GM19324 (cell line): Measurements from ENCODE around the gene TOX2.

Experiments used
- ATAC-seq: cut with Tn5 transposase; IDR thresholded peaks from one replicate; pipeline ENCODE4 v1.9.1; 2021; ENCODE audit warnings: mild to moderate bottlenecking, moderate library complexity; ENCODE audit not compliant: unreplicated experiment, low FRiP score

The TOX2 gene

DNA sequence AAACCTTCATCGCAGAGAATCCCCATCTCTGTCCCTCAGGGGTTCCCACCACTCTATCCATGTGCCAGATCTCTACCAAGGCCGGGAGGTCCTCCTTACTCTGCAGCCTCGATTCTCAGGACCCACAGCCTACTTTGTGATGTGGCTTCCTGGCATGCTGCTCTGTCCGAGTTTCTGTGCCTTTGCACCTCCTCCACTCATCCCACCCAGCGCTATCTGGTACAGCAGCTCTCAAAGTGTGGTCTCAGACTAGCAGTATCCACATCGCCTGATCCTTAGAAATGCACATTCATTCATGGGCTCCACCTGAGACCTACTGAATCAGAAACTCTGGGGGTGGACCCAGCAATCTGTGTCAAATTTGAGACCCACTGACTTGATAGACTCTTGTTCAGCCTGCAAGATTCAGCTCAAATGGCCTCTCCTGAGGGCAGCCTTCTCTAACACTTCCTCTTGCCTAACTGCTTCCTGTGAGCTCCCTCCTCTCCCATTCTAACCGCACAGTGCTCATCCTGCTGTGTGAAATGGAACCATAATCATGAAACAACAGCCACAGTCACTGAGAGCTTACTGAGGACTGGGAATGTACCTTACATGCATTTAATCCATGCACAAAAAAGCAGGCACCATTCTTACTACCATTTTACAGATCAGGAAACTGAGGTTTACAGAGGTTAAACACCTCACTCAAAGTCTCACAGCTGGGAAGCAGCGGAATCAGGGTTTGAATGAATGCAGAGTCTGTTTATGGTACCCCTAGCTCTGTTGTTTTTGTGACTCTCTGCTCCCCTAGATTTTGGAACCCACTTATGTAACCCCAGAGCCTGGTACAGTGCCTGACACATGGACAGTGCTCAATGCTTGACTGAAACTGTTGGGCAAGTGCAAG is 202.9 kb downstream of the TOX2 start:
- ATAC-seq: no peak

DNA sequence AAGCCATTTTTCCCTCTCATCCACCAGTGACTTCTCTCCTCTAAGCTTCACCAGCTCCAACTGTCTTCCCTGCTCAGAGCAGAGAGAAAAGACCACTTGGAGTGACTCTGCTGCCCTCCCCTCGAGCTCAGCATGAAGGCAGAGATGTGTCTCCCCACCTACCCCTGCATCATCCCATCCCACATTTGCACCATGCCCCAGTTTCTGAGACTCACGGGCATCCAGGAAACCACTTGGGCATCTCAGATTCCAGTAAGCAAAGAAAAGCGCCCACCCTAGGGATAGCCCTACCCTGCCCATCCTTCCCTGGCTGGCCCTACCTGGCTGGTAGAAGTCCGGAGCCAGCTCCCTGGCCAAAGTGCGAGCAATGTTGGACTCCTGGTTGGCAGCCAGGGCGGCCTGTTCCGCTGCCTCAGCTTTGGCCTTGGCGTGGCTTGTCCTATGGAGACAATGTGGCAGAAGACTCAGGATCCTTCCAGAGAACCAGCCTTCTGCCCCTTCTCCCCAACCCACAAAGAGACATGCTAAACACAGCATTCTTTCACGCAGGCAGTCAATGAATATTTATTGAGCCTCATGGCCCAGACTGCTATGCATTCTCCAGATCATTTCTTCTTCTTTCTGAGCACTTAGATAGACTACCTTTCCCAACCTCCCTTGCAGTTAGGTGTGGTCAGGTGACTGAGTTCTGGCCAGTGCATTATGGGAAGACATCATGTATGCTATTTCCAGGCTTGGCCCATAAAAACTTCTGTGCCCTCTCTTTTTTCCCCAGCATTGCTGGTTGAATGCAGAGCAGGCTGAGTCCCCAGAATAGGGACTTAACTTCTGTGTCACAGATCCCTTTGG is 203.8 kb downstream of the TOX2 start:
- ATAC-seq: no peak
